HCT116 (cell line): ENCODE results near the gene KRT78. TPM values are rescaled to one million over a fixed set of nuclear protein-coding genes. Genes with fewer than 3 reads are reported as not detected.

Experiments
- ATAC-seq: fragments of 200-7000 bp; cut with Tn5 transposase; 2 replicates; pipeline ENCODE4 v1.9.1; 2020; ENCODE audit warnings: mild to moderate bottlenecking, moderate library complexity
- BruUV-seq: library from RNA; stranded (reverse); fragments of 400-500 nt; replicated peaks from 2 replicates; lab custom pipeline; 2021; lab: Mats Ljungman, UMichigan
- CTCF ChIA-PET: fragments of 300-600 bp; sonication (Branson Sonifier 250); formaldehyde crosslinking; loops from one replicate; lab custom pipeline; 2021; ENCODE audit warnings: antibody characterized with exemption; lab: Charles Lee
- POLR2A ChIA-PET: fragments of 300-600, 350-600 bp; sonication (Branson Sonifier 250); formaldehyde crosslinking; loops from one replicate; lab custom pipeline; 2021; ENCODE audit warnings: antibody characterized with exemption; lab: Charles Lee
- RAD21 ChIA-PET, 2 experiments: fragments of 300-600 bp; sonication (Branson Sonifier 250); formaldehyde crosslinking; loops; one replicate each; lab custom pipeline; 2023; ENCODE audit warnings: low total read pairs in 2 of 2; ENCODE audit not compliant: uncharacterized antibody in 2 of 2, unreplicated experiment in 2 of 2, low non-redundant PET in 1 of 2; lab: Charles Lee
- DNase-seq: peaks from one replicate; pipeline ENCODE4 v3.0.0-alpha.2; 2010; ENCODE audit warnings: low read depth, low spot score
- H2AFZ ChIP-seq: fragments of 200-600 bp; shearing (Covaris generic), sonication (generic); 2 replicates; pipeline ENCODE4 v1.6.1; 2017; ENCODE audit warnings: low read depth, mixed run types, mixed read lengths, antibody characterized with exemption, low read length; ENCODE audit not compliant: poor library complexity, severe bottlenecking
- H3K27ac ChIP-seq: 2 replicates; pipeline ENCODE4 v1.5.1; 2012; ENCODE audit warnings: low read depth, low read length
- H3K27me3 ChIP-seq: fragments of 200-600 bp; sonication (generic); 2 replicates; pipeline ENCODE4 v1.6.1; 2016; ENCODE audit warnings: mixed run types, low read length, mixed read lengths; ENCODE audit not compliant: insufficient read depth
- H3K36me3 ChIP-seq, 2 experiments: fragments of 200-500 bp in 1 of 2; fragments of 200-600 bp in 1 of 2; sonication (Bioruptor generic) in 1 of 2; sonication (generic) in 1 of 2; 2 replicates each; pipeline versions ENCODE4 v1.5.1 to v1.6.1; 2014 to 2016; ENCODE audit warnings: low read length in 2 of 2, inconsistent platforms in 1 of 2, mixed read lengths in 1 of 2, mixed run types in 1 of 2; ENCODE audit not compliant: insufficient read depth in 2 of 2, control insufficient read depth in 1 of 2
- H3K4me1 ChIP-seq, 2 experiments: fragments of 200-600 bp in 1 of 2; sonication (generic) in 1 of 2; 2 replicates each; pipeline versions ENCODE4 v1.5.1 to v1.6.1; 2012 to 2017; ENCODE audit warnings: low read length in 2 of 2, inconsistent platforms in 1 of 2, mild to moderate bottlenecking in 1 of 2, mixed read lengths in 1 of 2, mixed run types in 1 of 2, moderate library complexity in 1 of 2; ENCODE audit not compliant: insufficient read depth in 2 of 2, control insufficient read depth in 1 of 2
- H3K4me2 ChIP-seq: fragments of 200-600 bp; sonication (generic); 2 replicates; pipeline ENCODE4 v1.6.1; 2017; ENCODE audit warnings: mixed run types, low read length, mixed read lengths
- H3K4me3 ChIP-seq, 2 experiments: fragments of 200-600 bp in 1 of 2; sonication (generic) in 1 of 2; replicated peaks in 1 of 2; 2 replicates each; pipeline ENCODE4 v1.5.1; 2011 to 2016; ENCODE audit warnings: low read length in 2 of 2, control low read depth in 1 of 2, low read depth in 1 of 2, mild to moderate bottlenecking in 1 of 2, mixed read lengths in 1 of 2, mixed run types in 1 of 2
- H3K79me2 ChIP-seq: fragments of 200-600 bp; sonication (generic); 2 replicates; pipeline ENCODE4 v1.6.1; 2017; ENCODE audit warnings: mild to moderate bottlenecking, mixed run types, low read length, moderate library complexity, mixed read lengths; ENCODE audit not compliant: insufficient read depth
- H3K9ac ChIP-seq: fragments of 200-600 bp; sonication (generic); 2 replicates; pipeline ENCODE4 v1.6.1; 2016; ENCODE audit warnings: low read length, mixed read lengths
- H3K9me2 ChIP-seq: fragments of 200-600 bp; sonication (generic), shearing (Covaris generic); 2 replicates; pipeline ENCODE4 v1.6.1; 2017; ENCODE audit warnings: mixed run types, mild to moderate bottlenecking, moderate library complexity; ENCODE audit not compliant: insufficient read depth
- H3K9me3 ChIP-seq, 2 experiments: fragments of 200-500 bp in 1 of 2; fragments of 200-600 bp in 1 of 2; sonication (Bioruptor generic) in 1 of 2; sonication (generic) in 1 of 2; 2 replicates each; pipeline ENCODE4 v1.6.1; 2014 to 2017; ENCODE audit warnings: low read length in 2 of 2, mixed read lengths in 2 of 2, inconsistent platforms in 1 of 2, low read depth in 1 of 2, mild to moderate bottlenecking in 1 of 2, mixed run types in 1 of 2, moderate library complexity in 1 of 2; ENCODE audit not compliant: control insufficient read depth in 1 of 2, insufficient read depth in 1 of 2
- H4K20me1 ChIP-seq: fragments of 200-600 bp; sonication (generic), shearing (Covaris generic); 2 replicates; pipeline ENCODE4 v1.6.1; 2017; ENCODE audit warnings: mixed run types, mild to moderate bottlenecking, moderate library complexity; ENCODE audit not compliant: insufficient read depth
- CEBPB ChIP-seq: IDR thresholded peaks from 2 replicates; pipeline ENCODE4 v1.6.1; 2012; ENCODE audit warnings: low read depth
- EGR1 ChIP-seq: IDR thresholded peaks from 2 replicates; pipeline ENCODE4 v1.6.1; 2012; ENCODE audit warnings: low read depth
- ELF1 ChIP-seq: IDR thresholded peaks from 2 replicates; pipeline ENCODE4 v1.6.1; 2012; ENCODE audit warnings: low read depth, borderline replicate concordance
- EZH2 ChIP-seq: fragments of 200-600 bp; sonication (generic); IDR thresholded peaks from 2 replicates; pipeline ENCODE4 v1.6.1; 2017; ENCODE audit warnings: antibody characterized with exemption, mixed run types
- EZH2phosphoT487 ChIP-seq: fragments of 200-600 bp; IDR thresholded peaks from 2 replicates; pipeline ENCODE4 v1.6.1; 2018; ENCODE audit warnings: antibody characterized with exemption, borderline replicate concordance
- JUND ChIP-seq: IDR thresholded peaks from 2 replicates; pipeline ENCODE4 v1.6.1; 2012
- POLR2A ChIP-seq: IDR thresholded peaks from 2 replicates; pipeline ENCODE4 v1.7.0; 2011; ENCODE audit warnings: borderline replicate concordance; ENCODE audit not compliant: insufficient read depth, insufficient read length; ENCODE audit errors: extremely low read depth
- POLR2AphosphoS5 ChIP-seq: IDR thresholded peaks from 2 replicates; pipeline ENCODE4 v1.6.1; 2011; ENCODE audit warnings: mild to moderate bottlenecking, low read depth, low read length, moderate library complexity
- SP1 ChIP-seq: IDR thresholded peaks from 2 replicates; pipeline ENCODE4 v1.6.1; 2012; ENCODE audit warnings: low read depth
- SRF ChIP-seq: IDR thresholded peaks from 2 replicates; pipeline ENCODE4 v1.6.1; 2012; ENCODE audit warnings: low read depth
- YY1 ChIP-seq: IDR thresholded peaks from 2 replicates; pipeline ENCODE4 v1.6.1; 2011; ENCODE audit warnings: low read length, low read depth, moderate library complexity, mild to moderate bottlenecking; ENCODE audit not compliant: insufficient replicate concordance; ENCODE audit errors: extremely low read depth
- ZFX ChIP-seq: fragments of 450-650 bp; IDR thresholded peaks from 2 replicates; pipeline ENCODE4 v1.6.1; 2017
- intact Hi-C: fragments of 100-400 bp; cut with micrococcal nuclease; formaldehyde crosslinking; loops from 2 replicates; pipeline ENCODE4 v1.10.0; 2022
- total RNA-seq: library from RNA; stranded (reverse); gene quantifications from one replicate; pipeline ENCODE4 v1.2.1, GENCODE V29; 2021; ENCODE audit not compliant: unreplicated experiment
- TF ChIP-seq, protein P1 (sequence below), 3 experiments: fragments of 200-600 bp in 1 of 3; sonication (generic) in 1 of 3; IDR thresholded peaks in 2 of 3; conservative IDR thresholded peaks in 1 of 3; 2 replicates each; pipeline ENCODE4 v1.5.1; 2012 to 2017; ENCODE audit warnings: low read depth in 2 of 3, low read length in 2 of 3, antibody characterized with exemption in 1 of 3, borderline replicate concordance in 1 of 3, control low read depth in 1 of 3, mild to moderate bottlenecking in 1 of 3, mixed read lengths in 1 of 3, mixed run types in 1 of 3, moderate library complexity in 1 of 3; ENCODE audit not compliant: insufficient read depth in 1 of 3
- TF ChIP-seq, protein P2 (sequence below): IDR thresholded peaks from 2 replicates; pipeline ENCODE4 v1.6.1; 2011; ENCODE audit warnings: mild to moderate bottlenecking, low read length, moderate library complexity; ENCODE audit not compliant: insufficient replicate concordance; ENCODE audit errors: extremely low read depth

The KRT78 gene
- total RNA-seq, 1 experiment from 2014 or later: not detected

DNA sequence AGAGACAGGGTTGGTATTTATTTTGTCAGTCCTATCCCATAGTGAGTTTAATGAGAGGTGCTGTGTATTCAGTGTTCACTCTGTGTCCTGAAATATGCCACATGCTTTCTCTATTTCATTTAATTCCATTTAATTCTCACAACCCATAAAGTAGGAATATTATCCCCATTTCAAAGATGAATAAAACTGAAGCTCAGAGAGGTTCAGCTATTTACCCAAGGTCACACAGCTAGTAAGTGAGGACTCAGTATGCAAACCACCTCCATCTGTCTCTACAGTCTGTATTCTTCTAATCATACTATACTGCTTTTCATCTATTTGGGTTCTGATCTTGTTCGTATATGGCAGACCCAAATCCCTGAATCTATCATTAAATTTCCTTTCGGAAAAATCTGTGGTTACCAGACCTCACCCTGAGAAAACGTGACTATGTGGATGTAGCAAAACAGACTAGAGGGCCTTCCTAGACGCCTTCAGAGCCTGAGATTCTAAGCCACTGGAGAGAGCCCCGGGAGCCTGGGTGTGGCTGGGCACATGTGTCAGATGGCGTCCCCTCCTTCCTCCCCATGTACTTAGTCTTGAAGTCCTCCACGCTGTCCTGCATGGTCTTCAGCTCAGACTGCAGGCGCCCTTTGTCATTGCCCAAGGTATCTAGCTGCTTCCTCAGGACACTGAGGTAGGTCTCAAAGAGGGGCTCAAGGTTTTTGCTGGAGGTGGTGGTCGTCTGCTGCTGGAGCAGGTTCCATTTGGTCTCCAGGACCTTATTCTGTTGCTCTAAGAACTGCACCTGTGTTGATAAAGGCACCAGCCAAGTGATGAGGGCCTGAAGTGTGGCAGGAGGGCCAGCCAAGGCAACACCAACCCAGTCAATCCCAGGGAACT is 37.4 kb downstream of the KRT78 start:
- Histone ChIP-seq H3K4me2 (no peak overlapping the region), H2AFZ (no peak overlapping the region), H4K20me1 (no peaks in the 10 kb centered on the region), H3K4me3 (no peak overlapping the region), H3K9me3 (no peaks in the 10 kb centered on the region), H3K36me3 (no peaks in the 10 kb centered on the region), H3K79me2 (no peaks in the 10 kb centered on the region), H3K27ac (no peak overlapping the region), H3K9ac (no peak overlapping the region), H3K27me3 (peaks cover 10% of the 10 kb centered on the region; the same call in 1 of the 2 replicates), H3K9me2 (no peaks in the 10 kb centered on the region), H3K4me1 (no peaks in the 10 kb centered on the region)
- DNase-seq (no peak), ATAC-seq (no peak)
- BruUV-seq: no TSS peak
- TF ChIP-seq CEBPB (no peak), ZFX (no peak), YY1 (no peak)
- TF ChIP-seq, protein P1, sequence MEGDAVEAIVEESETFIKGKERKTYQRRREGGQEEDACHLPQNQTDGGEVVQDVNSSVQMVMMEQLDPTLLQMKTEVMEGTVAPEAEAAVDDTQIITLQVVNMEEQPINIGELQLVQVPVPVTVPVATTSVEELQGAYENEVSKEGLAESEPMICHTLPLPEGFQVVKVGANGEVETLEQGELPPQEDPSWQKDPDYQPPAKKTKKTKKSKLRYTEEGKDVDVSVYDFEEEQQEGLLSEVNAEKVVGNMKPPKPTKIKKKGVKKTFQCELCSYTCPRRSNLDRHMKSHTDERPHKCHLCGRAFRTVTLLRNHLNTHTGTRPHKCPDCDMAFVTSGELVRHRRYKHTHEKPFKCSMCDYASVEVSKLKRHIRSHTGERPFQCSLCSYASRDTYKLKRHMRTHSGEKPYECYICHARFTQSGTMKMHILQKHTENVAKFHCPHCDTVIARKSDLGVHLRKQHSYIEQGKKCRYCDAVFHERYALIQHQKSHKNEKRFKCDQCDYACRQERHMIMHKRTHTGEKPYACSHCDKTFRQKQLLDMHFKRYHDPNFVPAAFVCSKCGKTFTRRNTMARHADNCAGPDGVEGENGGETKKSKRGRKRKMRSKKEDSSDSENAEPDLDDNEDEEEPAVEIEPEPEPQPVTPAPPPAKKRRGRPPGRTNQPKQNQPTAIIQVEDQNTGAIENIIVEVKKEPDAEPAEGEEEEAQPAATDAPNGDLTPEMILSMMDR (IDR thresholded peaks at IDR 0.05 in 2 of 3, conservative IDR thresholded peaks at IDR 0.05 in 1 of 3; ENCODE audit: borderline replicate concordance in 1 of 3, insufficient read depth in 1 of 3, low read depth in 2 of 3, low read length in 2 of 3): no peak
- POLR2A ChIA-PET: no interaction called here
- intact Hi-C loops: no loop called here
- CTCF ChIA-PET: no interaction called here
- RAD21 ChIA-PET: no interaction called here

DNA sequence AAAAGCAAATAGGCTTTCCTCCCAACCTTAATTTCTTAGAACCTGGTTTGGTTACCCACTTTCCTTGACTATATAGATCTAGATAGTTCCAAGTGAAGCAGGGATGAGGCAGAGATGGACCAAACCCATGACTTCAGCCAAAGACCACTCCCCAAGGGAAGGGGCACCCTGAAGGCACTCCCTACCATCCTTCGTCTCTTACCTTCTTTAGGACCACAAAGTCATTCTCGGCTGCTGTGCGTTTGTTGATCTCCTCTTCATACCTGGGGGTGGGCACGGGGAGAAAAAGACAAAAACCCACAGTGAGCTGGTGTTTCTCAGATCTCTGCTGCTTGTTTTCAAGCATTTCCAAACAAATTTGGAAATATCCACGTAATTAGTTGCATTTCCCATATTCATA is 38.2 kb downstream of the KRT78 start:
- no peaks in the 10 kb centered on the region for H3K9me3 ChIP-seq
- TF ChIP-seq SRF: no peak
- TF ChIP-seq EZH2: no peak
- no peak for TF ChIP-seq POLR2AphosphoS5
- no peak for TF ChIP-seq EGR1
- no peak for TF ChIP-seq POLR2A
- TF ChIP-seq JUND: no peak
- no peak for TF ChIP-seq EZH2phosphoT487
- TF ChIP-seq, protein P2, sequence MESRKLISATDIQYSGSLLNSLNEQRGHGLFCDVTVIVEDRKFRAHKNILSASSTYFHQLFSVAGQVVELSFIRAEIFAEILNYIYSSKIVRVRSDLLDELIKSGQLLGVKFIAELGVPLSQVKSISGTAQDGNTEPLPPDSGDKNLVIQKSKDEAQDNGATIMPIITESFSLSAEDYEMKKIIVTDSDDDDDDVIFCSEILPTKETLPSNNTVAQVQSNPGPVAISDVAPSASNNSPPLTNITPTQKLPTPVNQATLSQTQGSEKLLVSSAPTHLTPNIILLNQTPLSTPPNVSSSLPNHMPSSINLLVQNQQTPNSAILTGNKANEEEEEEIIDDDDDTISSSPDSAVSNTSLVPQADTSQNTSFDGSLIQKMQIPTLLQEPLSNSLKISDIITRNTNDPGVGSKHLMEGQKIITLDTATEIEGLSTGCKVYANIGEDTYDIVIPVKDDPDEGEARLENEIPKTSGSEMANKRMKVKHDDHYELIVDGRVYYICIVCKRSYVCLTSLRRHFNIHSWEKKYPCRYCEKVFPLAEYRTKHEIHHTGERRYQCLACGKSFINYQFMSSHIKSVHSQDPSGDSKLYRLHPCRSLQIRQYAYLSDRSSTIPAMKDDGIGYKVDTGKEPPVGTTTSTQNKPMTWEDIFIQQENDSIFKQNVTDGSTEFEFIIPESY: no peak
- TF ChIP-seq ELF1: no peak
- TF ChIP-seq SP1: no peak
- TF ChIP-seq, all 23 proteins: peak for 0
- CTCF ChIA-PET: no interaction called here
- no peaks in the 10 kb centered on the region for H4K20me1 ChIP-seq
- intact Hi-C loops: no loop called here
- peaks cover 10% of the 10 kb centered on the region; the same call in 1 of the 2 replicates for H3K27me3 ChIP-seq
- RAD21 ChIA-PET: no interaction called here
- no peak overlapping the region for H3K4me3 ChIP-seq
- H3K9ac ChIP-seq: no peak overlapping the region
- DNase-seq: no peak
- BruUV-seq: no TSS peak
- no peak for ATAC-seq
- no peaks in the 10 kb centered on the region for H3K9me2 ChIP-seq
- no peak overlapping the region for H3K27ac ChIP-seq
- no peaks in the 10 kb centered on the region for H3K4me1 ChIP-seq
- no peaks in the 10 kb centered on the region for H3K79me2 ChIP-seq
- no peaks in the 10 kb centered on the region for H3K36me3 ChIP-seq
- no peak overlapping the region for H3K4me2 ChIP-seq
- no peak overlapping the region for H2AFZ ChIP-seq
- POLR2A ChIA-PET: no interaction called here
